Liver (tissue), 9 donors: ENCODE data around the gene SMIM36. TPM values are rescaled to one million over a fixed set of nuclear protein-coding genes. Genes with fewer than 3 reads are reported as not detected.

Experiments
- DNase-seq: peaks from one replicate; pipeline ENCODE4 v3.0.0-alpha.2; 2017; ENCODE audit warnings: low spot score
- H3K27ac ChIP-seq, 2 donors: one replicate each; pipeline ENCODE4 v1.7.0; 2013; ENCODE audit warnings: inconsistent platforms in 2 of 2, low read length in 2 of 2, control low read depth in 1 of 2, low read depth in 1 of 2, mild to moderate bottlenecking in 1 of 2
- H3K27me3 ChIP-seq, 4 donors: one replicate each; pipeline versions ENCODE4 v1.6.1 to v1.7.0; 2013; ENCODE audit warnings: low read length in 3 of 4, inconsistent platforms in 1 of 4, mild to moderate bottlenecking in 1 of 4, moderate library complexity in 1 of 4; ENCODE audit not compliant: control insufficient read depth in 4 of 4, insufficient read depth in 4 of 4
- H3K36me3 ChIP-seq, 4 donors: one replicate each; pipeline versions ENCODE4 v1.6.1 to v1.7.0; 2013; ENCODE audit warnings: low read length in 3 of 4, mild to moderate bottlenecking in 3 of 4, low read depth in 1 of 4, moderate library complexity in 1 of 4; ENCODE audit not compliant: control insufficient read depth in 4 of 4, insufficient read depth in 3 of 4
- H3K4me1 ChIP-seq, 4 donors: one replicate each; pipeline versions ENCODE4 v1.6.1 to v1.7.0; 2013; ENCODE audit warnings: low read length in 3 of 4, mild to moderate bottlenecking in 3 of 4, moderate library complexity in 1 of 4; ENCODE audit not compliant: control insufficient read depth in 4 of 4, insufficient read depth in 4 of 4
- H3K4me3 ChIP-seq, 3 donors: one replicate each; pipeline versions ENCODE4 v1.6.1 to v1.7.0; 2013; ENCODE audit warnings: low read length in 3 of 3, control low read depth in 1 of 3, low read depth in 1 of 3, mild to moderate bottlenecking in 1 of 3
- H3K9ac ChIP-seq, 2 donors: one replicate each; pipeline ENCODE4 v1.7.0; 2013; ENCODE audit warnings: low read length in 2 of 2, mild to moderate bottlenecking in 2 of 2, moderate library complexity in 2 of 2, control low read depth in 1 of 2, low read depth in 1 of 2
- H3K9me3 ChIP-seq, 4 donors: one replicate each; pipeline versions ENCODE4 v1.6.1 to v1.7.0; 2013; ENCODE audit warnings: low read length in 3 of 4; ENCODE audit not compliant: control insufficient read depth in 4 of 4
- EGR1 ChIP-seq, 2 donors: IDR thresholded peaks; 2 replicates each; pipeline ENCODE4 v1.6.1; 2016 to 2018; ENCODE audit warnings: antibody characterized with exemption in 2 of 2, low read depth in 2 of 2
- FOXA1 ChIP-seq: IDR thresholded peaks from 2 replicates; pipeline ENCODE4 v1.6.1; 2016; ENCODE audit warnings: antibody characterized with exemption
- FOXA2 ChIP-seq: IDR thresholded peaks from 2 replicates; pipeline ENCODE4 v1.6.1; 2016; ENCODE audit warnings: antibody characterized with exemption
- GABPA ChIP-seq, 2 donors: IDR thresholded peaks in 1 of 2; conservative IDR thresholded peaks in 1 of 2; 2 replicates each; pipeline ENCODE4 v1.6.1; 2016; ENCODE audit warnings: antibody characterized with exemption in 2 of 2, mild to moderate bottlenecking in 1 of 2, moderate library complexity in 1 of 2
- HNF4A ChIP-seq, 2 donors: conservative IDR thresholded peaks; 2 replicates each; pipeline ENCODE4 v1.6.1; 2016; ENCODE audit warnings: antibody characterized with exemption in 2 of 2, mild to moderate bottlenecking in 2 of 2
- HNF4G ChIP-seq: IDR thresholded peaks from 2 replicates; pipeline ENCODE4 v1.6.1; 2016; ENCODE audit warnings: antibody characterized with exemption
- JUND ChIP-seq, 2 donors: IDR thresholded peaks; 2 replicates each; pipeline ENCODE4 v1.6.1; 2016; ENCODE audit warnings: antibody characterized with exemption in 2 of 2
- NR2F2 ChIP-seq: IDR thresholded peaks from 2 replicates; pipeline ENCODE4 v1.6.1; 2016; ENCODE audit warnings: antibody characterized with exemption
- RAD21 ChIP-seq, 2 donors: IDR thresholded peaks; 2 replicates each; pipeline ENCODE4 v1.6.1; 2016; ENCODE audit warnings: antibody characterized with exemption in 2 of 2, mild to moderate bottlenecking in 2 of 2
- REST ChIP-seq: IDR thresholded peaks from 2 replicates; pipeline ENCODE4 v1.6.1; 2016; ENCODE audit warnings: antibody characterized with exemption, mild to moderate bottlenecking
- RXRA ChIP-seq, 2 donors: IDR thresholded peaks; 2 replicates each; pipeline ENCODE4 v1.6.1; 2017 to 2018; ENCODE audit warnings: antibody characterized with exemption in 2 of 2, mild to moderate bottlenecking in 1 of 2
- SP1 ChIP-seq: IDR thresholded peaks from 2 replicates; pipeline ENCODE4 v1.6.1; 2018; ENCODE audit warnings: antibody characterized with exemption, mild to moderate bottlenecking
- TAF1 ChIP-seq: conservative IDR thresholded peaks from 2 replicates; pipeline ENCODE4 v1.6.1; 2016; ENCODE audit warnings: antibody characterized with exemption, mild to moderate bottlenecking
- WGBS: extraction: QIAGEN DNeasy Blood & Tissue Kit; methylation state at CpG from one replicate; pipeline ENCODE4 v1.1.7; 2013; 5-methylcytosine and 5-hydroxymethylcytosine counted together
- polyA plus RNA-seq, 2 donors: library from polyadenylated mRNA; stranded (reverse) in 1 of 2; unstranded in 1 of 2; fragments of 200-250 nt in 1 of 2; fragments of >200 nt in 1 of 2; fragmentation: Nextera tagmentation in 1 of 2; extraction: Ambion mirVana in 1 of 2; gene quantifications; one replicate each; pipeline versions ENCODE4 v1.2.1 to v1.2.3, GENCODE V29; 2013 to 2015
- total RNA-seq, 2 donors: library from RNA; depleted of rRNA; stranded (reverse); fragments of >200 nt; gene quantifications; one replicate each; pipeline ENCODE4 v1.2.3, GENCODE V29; 2014
- TF ChIP-seq, protein P1 (sequence below): IDR thresholded peaks from 2 replicates; pipeline ENCODE4 v1.6.1; 2016; ENCODE audit warnings: antibody characterized with exemption
- TF ChIP-seq, protein P2 (sequence below): fragments of 150-350 bp; IDR thresholded peaks from 2 replicates; pipeline ENCODE4 v1.5.1; 2017; ENCODE audit warnings: improper control_type of control experiment, low read depth, low read length; ENCODE audit not compliant: missing input control
- donor health status: healthy.
- donor health status: healthy.
- donor health status: healthy.
- donor health status: healthy.
- donor health status: healthy.

SMIM36 gene
- total and polyA plus RNA-seq, 4 donors, result not detected

DNA sequence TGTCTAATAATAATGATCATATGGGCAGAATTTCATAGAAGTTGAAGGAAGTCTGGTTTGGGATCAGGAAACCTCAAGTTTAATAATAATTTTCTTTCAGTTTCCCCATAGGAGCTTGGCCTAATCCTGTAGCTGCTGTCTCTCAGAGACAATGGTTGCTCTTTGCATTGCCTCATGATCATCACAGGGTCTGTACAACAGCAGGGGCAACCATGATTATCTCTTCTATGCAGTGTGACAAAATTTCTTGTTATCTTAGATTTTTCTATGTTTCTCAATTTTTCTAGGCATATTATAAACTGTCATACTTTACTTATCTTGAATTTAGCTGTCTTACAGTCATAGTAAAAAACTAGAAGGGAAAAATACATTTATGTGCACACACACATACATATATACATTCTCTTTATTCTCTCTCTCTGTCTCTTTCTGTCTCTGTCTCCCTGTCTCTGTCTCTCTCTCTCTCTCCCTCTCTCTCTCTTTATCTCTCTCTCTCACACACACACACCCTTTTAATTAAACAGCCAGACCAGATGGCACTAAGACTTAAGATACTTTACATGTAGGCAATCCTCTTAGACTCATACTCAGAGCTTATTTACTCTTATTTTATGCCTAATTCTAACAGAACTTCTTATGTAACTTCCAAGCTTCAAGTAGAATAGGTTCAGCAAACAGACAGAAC, 30.5 kb downstream of the SMIM36 start:
- no peak overlapping the region for H3K4me3 ChIP-seq
- H3K9me3 ChIP-seq, result no peaks in the 10 kb centered on the region
- TF ChIP-seq RAD21 (IDR thresholded peaks at IDR 0.05), result no peak
- no peak for TF ChIP-seq SP1
- TF ChIP-seq, protein P1, sequence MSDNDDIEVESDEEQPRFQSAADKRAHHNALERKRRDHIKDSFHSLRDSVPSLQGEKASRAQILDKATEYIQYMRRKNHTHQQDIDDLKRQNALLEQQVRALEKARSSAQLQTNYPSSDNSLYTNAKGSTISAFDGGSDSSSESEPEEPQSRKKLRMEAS, result no peak
- no peak for TF ChIP-seq TAF1
- no peak for TF ChIP-seq HNF4G
- TF ChIP-seq NR2F2, result no peak
- no peak overlapping the region for H3K27ac ChIP-seq
- DNase-seq, result no peak
- no peak overlapping the region for H3K9ac ChIP-seq
- H3K4me1 ChIP-seq, result no peaks in the 10 kb centered on the region
- no peaks in the 10 kb centered on the region for H3K36me3 ChIP-seq
- H3K27me3 ChIP-seq, result peaks cover 0 to 3% (median 0%) of the 10 kb centered on the region in 4 donors

DNA sequence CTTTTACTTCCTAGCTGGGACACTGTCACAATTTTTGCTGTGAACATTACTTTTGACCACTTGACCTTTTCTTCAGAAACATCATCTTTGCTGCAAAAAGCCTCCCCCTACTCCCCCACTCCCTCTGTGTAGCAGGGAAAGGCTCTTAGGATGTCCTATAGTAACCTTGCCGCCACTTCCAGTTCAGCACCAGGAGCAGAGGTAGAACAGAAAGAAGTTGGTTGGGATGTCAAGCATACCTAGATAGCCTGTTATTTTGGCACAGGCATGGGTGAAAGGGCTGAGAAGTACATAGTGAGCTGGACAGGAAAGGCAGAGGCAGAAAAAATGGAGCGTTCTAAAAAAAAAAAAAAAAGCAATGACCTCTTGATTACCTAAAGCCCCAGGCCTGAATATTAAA, 31.3 kb downstream of the SMIM36 start:
- Histone ChIP-seq H3K9ac (no peak overlapping the region), H3K36me3 (no peaks in the 10 kb centered on the region), H3K27ac (no peak overlapping the region), H3K9me3 (no peaks in the 10 kb centered on the region), H3K4me3 (no peak overlapping the region), H3K27me3 (peaks cover 0 to 3% (median 0%) of the 10 kb centered on the region in 4 donors), H3K4me1 (no peaks in the 10 kb centered on the region)
- no peak for DNase-seq
- 92% methylated on average over 2 of the region's 2 CpGs for WGBS
- TF ChIP-seq RXRA (IDR thresholded peaks at IDR 0.05) (no peak), GABPA (IDR thresholded peaks at IDR 0.05 in 1 of 2, conservative IDR thresholded peaks at IDR 0.05 in 1 of 2) (no peak), EGR1 (IDR thresholded peaks at IDR 0.05; ENCODE audit: low read depth in 2 of 2) (no peak), JUND (IDR thresholded peaks at IDR 0.05) (no peak), SP1 (no peak), TAF1 (no peak), REST (no peak), FOXA2 (no peak), FOXA1 (no peak), RAD21 (IDR thresholded peaks at IDR 0.05) (no peak), HNF4A (conservative IDR thresholded peaks at IDR 0.05) (no peak)
- TF ChIP-seq, protein P2, sequence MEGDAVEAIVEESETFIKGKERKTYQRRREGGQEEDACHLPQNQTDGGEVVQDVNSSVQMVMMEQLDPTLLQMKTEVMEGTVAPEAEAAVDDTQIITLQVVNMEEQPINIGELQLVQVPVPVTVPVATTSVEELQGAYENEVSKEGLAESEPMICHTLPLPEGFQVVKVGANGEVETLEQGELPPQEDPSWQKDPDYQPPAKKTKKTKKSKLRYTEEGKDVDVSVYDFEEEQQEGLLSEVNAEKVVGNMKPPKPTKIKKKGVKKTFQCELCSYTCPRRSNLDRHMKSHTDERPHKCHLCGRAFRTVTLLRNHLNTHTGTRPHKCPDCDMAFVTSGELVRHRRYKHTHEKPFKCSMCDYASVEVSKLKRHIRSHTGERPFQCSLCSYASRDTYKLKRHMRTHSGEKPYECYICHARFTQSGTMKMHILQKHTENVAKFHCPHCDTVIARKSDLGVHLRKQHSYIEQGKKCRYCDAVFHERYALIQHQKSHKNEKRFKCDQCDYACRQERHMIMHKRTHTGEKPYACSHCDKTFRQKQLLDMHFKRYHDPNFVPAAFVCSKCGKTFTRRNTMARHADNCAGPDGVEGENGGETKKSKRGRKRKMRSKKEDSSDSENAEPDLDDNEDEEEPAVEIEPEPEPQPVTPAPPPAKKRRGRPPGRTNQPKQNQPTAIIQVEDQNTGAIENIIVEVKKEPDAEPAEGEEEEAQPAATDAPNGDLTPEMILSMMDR, result no peak
